ENCODE measurements around the gene SDHAF4. TPM values are rescaled to one million over a fixed set of nuclear protein-coding genes. Genes with fewer than 3 reads are reported as not detected.

The SDHAF4 gene
- total RNA-seq, 6 experiments from 2014 or later, result 2.9 to 5.5 (median 4.5) TPM

DNA sequence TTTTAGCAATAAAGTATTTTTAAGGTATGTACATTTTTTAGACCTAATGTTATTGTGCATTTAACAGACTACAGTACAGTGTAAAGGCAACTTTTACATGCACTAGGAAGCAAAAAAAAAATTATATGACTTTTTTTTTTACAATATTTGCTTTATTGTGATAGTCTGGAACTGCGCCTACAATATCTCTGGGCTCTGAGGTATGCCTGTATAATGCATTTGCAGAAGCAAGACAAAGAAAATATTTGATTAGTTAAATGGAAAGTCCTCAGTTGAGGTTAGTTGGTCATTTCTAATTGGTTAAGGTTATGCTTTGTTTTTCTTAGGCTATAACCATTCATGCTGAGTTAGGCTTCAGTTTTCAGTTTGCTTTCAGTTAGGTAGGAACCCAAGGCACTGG, 54.0 kb downstream of the SDHAF4 start:
- ATAC-seq (no peak), DNase-seq (no peak)
- H3K9me3 ChIP-seq, result no peaks in the 10 kb centered on the region
- H3K27ac ChIP-seq, result no peak overlapping the region
- no peaks in the 10 kb centered on the region for H3K4me1 ChIP-seq
- no peaks in the 10 kb centered on the region for H3K27me3 ChIP-seq
- no peak overlapping the region for H3K4me3 ChIP-seq
- intact Hi-C loops (cut with DNase I), result no loop called here
- no peak for TF ChIP-seq POLR2A (IDR thresholded peaks at IDR 0.05)
- TF ChIP-seq CTCF (IDR thresholded peaks at IDR 0.05), result no peak
- H3K36me3 ChIP-seq, result no peaks in the 10 kb centered on the region
- 100% methylated on average over 1 of the region's 1 CpG for WGBS (ENCODE audit: insufficient coverage, low coverage, low lambda C conversion rate, missing lambda C conversion rate)

GRCh38 chr6:70622461-70622860, 55.7 kb downstream of the SDHAF4 start:
- H3K36me3 ChIP-seq, result no peaks in the 10 kb centered on the region
- H3K27ac ChIP-seq, result no peak overlapping the region
- WGBS (ENCODE audit: insufficient coverage, low coverage, low lambda C conversion rate, missing lambda C conversion rate), result 43% methylated on average over 1 of the region's 1 CpG
- H3K4me3 ChIP-seq, result no peak overlapping the region
- no peaks in the 10 kb centered on the region for H3K9me3 ChIP-seq
- TF ChIP-seq CTCF (IDR thresholded peaks at IDR 0.05), result no peak
- no peak for TF ChIP-seq POLR2A (IDR thresholded peaks at IDR 0.05)
- DNase-seq (no peak), ATAC-seq (no peak)
- H3K4me1 ChIP-seq, result no peaks in the 10 kb centered on the region
- intact Hi-C loops (cut with DNase I), result no loop called here
- no peaks in the 10 kb centered on the region for H3K27me3 ChIP-seq

- no peaks in the 10 kb centered on the region for H3K27me3 ChIP-seq
- ATAC-seq, result no peak
- TF ChIP-seq POLR2A (IDR thresholded peaks at IDR 0.05) (no peak), CTCF (IDR thresholded peaks at IDR 0.05) (no peak)
Measured at GRCh38 chr6:70625436-70625835, 58.7 kb downstream of the SDHAF4 start.

GRCh38 chr6:70627500-70628254, 60.9 kb downstream of the SDHAF4 start:
- ATAC-seq, result peak in 1 of 4 donors; percentile 36
- TF ChIP-seq CTCF (IDR thresholded peaks at IDR 0.05) (no peak), POLR2A (IDR thresholded peaks at IDR 0.05) (no peak)
- intact Hi-C loops (cut with DNase I), result no loop called here
- H3K4me3 ChIP-seq, result no peak overlapping the region
- H3K27ac ChIP-seq, result no peak overlapping the region
- no peaks in the 10 kb centered on the region for H3K27me3 ChIP-seq
- WGBS (ENCODE audit: insufficient coverage, low coverage, low lambda C conversion rate, missing lambda C conversion rate), result 80% methylated on average over 2 of the region's 36 CpGs
- no peaks in the 10 kb centered on the region for H3K36me3 ChIP-seq
- no peak for DNase-seq
- H3K9me3 ChIP-seq, result no peaks in the 10 kb centered on the region
- H3K4me1 ChIP-seq, result no peaks in the 10 kb centered on the region

More at GRCh38 chr6:70625436-70625835, 58.7 kb downstream of the SDHAF4 start:
- H3K4me3 ChIP-seq, result no peak overlapping the region
- intact Hi-C loops (cut with DNase I), result no loop called here
- no peak for DNase-seq
- H3K27ac ChIP-seq, result no peak overlapping the region
- no peaks in the 10 kb centered on the region for H3K4me1 ChIP-seq
- no peaks in the 10 kb centered on the region for H3K9me3 ChIP-seq
- H3K36me3 ChIP-seq, result no peaks in the 10 kb centered on the region
